Stimulated activated CD4-positive, alpha-beta T cell treated with anti-CD3 and anti-CD28 coated beads, Interleukin-12 subunit alpha, Interleukin-12 subunit beta, amount 100 ng/mL, for 4 hours (primary cell): ENCODE measurements around the gene ZNF442.
"Not testable (repeated sequence)": the region's sequence is repeated elsewhere in the genome, so short reads cannot be mapped to it uniquely, and the experiment has no call there.

Experiments used
- DNase-seq: peaks from one replicate; pipeline ENCODE4 v3.0.0-alpha.2; 2020

Gene ZNF442

DNA sequence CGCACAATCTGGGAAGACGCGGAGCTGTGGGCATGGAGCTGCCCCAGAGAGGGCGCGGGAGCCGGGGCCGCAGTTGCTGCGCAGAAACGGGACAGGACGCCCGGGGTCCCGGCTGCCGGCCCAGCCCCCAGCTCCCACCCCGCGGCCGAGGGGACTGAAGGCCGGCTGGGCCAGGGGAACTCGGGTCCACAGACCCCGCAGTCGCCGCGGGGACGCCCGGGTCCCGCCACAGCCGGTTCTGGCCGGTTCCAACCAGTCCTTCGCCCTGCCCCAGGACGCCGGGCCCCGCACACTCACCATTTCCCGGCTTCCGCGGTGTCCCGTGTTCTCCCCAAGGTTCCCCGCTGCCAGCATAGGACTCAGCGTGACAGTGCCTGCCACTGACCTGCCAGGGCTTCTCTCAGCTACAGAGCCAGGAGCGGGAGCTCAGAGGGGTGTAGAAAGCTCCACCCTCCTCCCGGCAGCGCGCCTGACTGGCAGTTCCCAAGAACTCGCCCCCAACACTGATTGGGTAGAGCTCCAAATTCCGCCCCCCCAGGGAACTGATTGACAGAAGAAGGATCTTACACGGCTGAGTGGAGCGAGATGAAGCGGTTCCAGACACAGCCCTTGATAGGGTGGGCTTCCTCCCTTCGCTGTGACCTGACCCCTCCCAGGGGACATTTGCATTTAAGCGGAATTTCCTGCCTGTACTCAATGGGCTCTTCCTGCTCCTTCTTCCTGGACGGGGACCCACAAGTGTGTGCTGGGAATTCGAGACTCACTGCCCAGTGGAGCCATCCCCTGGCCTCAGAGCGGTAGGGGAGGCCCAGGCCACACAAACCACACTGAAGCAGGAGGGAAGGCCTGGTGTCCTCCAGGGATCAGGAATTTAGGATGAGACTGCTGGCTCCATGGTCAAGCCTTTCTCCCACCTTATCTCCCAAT is at the start of gene ZNF442:
ZNF442 (minus strand) TSS at position 448 of the 927 bp plus-strand sequence. CDS start 2,052 bp downstream, outside the sequence.
- DNase-seq, result peak; percentile 80

- DNase-seq, result no peak
These were observed 46.4 kb upstream of the ZNF442 start for GRCh38 chr19:12411893-12412292.

- peak; percentile 81 for DNase-seq
These were observed 35.4 kb upstream of the ZNF442 start, which contains the start of gene ZNF799 for GRCh38 chr19:12400633-12401502. Gene ZNF799, minus strand, starts transcription at chr19:12401271. Its CDS starts 201 bp downstream, at chr19:12401070.

GRCh38 chr19:12399901-12400632 is 34.6 kb upstream of the ZNF442 start:
- DNase-seq, result peak; percentile 7

GRCh38 chr19:12391148-12391547 is 25.7 kb upstream of the ZNF442 start:
- not testable (repeated sequence) for DNase-seq

- DNase-seq, result not testable (repeated sequence)
These were observed 20.9 kb upstream of the ZNF442 start for GRCh38 chr19:12386365-12386764.

GRCh38 chr19:12380444-12380737 is 14.9 kb upstream of the ZNF442 start:
- DNase-seq, result no peak

- DNase-seq, result no peak
These were observed 14.4 kb upstream of the ZNF442 start for GRCh38 chr19:12379732-12380443.

DNA sequence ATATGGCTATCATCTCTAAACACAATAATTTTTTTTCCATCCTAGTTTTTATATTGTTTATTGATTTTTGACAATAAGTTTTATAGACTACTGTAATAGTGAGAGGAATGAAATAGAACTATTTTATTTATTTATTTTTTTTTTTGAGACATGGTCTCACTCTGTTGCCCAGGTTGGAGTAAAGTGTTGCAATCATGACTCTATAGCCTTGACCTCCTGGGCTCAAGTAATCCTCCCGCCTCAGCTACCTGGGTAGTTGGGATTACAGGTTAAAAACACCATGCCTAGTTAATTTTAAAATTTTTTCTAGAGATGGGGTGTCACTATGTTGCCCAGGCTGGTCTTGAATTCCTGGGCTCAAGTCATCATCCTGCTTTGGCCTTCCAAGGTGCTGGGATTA is 8.5 kb upstream of the ZNF442 start:
- no peak for DNase-seq

GRCh38 chr19:12364391-12365235 is 870 bp downstream of the ZNF442 start:
- peak; percentile 2 for DNase-seq

- not testable (repeated sequence) for DNase-seq
These were observed 3.2 kb downstream of the ZNF442 start for GRCh38 chr19:12362236-12362635.

GRCh38 chr19:12353375-12353774 is 12.1 kb downstream of the ZNF442 start:
- DNase-seq, result no peak

DNA sequence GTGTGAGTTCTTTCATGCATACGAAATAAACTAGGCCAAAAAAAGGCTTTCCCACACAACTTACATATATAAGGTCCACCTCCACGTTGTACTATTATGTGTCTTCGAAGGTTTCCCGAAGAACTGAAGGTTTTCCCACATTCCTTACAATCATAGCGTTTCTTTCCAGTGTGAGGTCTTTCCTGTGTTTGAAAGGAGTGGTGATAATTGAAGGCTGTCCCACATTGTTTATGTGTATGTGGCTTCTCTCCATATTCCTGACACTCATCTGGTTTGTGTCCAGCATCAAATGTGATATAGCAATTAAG is 14.6 kb downstream of the ZNF442 start:
- no peak for DNase-seq

DNA sequence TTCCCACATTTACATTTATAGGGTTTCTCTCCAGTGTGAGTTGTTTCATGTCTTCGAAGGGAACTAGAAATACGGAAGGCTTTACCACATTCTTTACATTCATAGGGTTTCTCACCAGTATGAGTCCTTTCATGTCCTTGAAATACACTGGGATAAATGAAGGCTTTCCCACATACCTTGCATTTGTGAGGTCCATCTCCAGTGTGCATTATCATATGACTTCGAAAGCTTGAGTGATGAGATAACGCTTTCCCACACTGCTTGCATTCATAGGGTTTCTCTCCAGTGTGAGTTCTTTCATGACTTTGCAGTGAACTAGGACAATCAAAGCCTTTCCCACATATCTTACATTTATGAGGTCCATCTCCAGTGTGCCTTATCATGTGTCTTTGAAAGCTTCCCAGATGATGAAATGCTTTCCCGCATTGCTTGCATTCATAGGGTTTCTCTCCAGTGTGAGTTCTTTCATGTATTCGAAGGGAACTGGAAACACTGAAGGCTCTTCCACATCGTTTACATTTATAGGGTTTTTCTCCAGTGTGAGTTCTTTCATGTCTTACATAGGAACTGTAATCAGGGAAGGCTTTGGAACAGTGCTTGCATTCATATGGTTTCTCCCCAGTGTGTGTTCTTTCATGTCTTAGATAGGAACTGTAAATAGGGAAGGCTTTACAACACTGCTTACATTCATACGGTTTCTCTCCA is 15.1 kb downstream of the ZNF442 start:
- DNase-seq, result no peak

DNA sequence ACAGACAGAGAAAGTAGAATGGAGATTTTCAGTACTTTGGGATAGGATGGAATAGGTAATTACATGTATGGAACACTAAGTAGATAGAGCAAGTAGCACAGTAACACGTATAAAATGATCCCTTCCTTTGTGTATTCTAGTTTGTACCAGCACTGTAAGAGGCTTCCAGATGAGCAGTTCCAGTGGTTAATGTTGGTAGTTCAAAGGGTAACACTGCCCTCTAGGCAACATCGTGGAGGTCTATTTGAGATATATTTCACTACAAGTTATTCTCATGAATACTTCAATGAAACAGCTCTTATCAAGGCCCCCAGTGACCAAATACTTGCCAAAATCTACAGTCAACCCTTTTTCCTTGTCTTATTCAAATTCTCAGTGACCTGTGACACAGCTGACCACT is 18.6 kb downstream of the ZNF442 start:
- no peak for DNase-seq

DNA sequence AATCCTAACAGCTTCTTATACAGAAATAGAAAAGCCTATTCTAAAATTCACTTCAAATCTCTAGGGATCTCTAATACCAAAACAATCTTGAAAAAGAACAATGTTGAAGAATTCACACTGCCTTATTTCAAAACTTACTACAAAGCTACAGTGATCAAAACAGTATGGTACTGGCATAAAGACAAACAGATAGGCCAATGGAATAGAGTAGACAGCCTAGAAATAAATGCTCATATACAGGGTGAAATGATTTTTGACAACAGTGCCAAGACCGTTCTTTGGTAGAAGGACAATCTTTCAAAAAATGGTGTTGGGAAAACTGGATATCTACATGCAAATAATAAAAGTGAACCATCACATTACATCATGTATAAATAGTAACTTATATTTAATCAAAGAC is 20.3 kb downstream of the ZNF442 start:
- DNase-seq, result no peak

- peak; percentile 97 for DNase-seq
These were observed 32.0 kb downstream of the ZNF442 start, which contains the start of gene ZNF563 for GRCh38 chr19:12333162-12334159. Gene ZNF563, minus strand, starts transcription at chr19:12333633. Its CDS starts 151 bp downstream, at chr19:12333482.

DNA sequence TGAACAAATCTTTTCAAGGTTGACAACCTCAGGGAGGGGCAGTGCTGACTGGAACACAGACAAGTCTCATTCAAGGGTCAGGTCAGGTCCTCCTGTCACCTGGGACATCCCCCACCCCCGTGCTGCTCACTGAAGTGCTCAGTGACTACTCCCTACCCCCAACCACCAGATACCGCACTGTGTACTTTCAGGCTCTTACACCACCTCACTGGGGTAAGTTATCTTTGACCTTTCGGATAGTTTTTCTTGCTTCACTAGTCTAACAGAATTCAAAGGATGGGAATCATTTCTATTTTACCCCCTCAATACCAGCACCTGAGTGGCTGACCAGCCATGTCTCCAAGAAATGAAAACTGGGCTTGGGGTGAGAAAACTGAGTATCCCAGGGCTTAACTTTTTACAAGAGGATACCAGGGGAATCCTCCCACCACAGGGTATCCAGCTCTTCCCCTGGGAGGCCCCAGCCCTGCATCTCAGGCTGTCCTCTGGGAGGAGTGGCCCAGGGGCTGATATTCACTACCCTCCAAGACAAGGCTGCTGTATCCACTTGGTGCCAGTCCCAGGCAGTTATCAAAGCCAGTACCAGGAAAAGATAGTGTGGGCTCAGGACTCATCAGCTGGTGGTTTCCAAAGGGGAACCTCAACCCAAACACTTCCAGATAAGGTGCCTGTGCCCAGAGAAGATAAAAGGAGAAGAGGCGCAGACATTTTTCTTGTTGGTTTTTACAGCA is 34.1 kb downstream of the ZNF442 start:
- peak; percentile 59 for DNase-seq

DNA sequence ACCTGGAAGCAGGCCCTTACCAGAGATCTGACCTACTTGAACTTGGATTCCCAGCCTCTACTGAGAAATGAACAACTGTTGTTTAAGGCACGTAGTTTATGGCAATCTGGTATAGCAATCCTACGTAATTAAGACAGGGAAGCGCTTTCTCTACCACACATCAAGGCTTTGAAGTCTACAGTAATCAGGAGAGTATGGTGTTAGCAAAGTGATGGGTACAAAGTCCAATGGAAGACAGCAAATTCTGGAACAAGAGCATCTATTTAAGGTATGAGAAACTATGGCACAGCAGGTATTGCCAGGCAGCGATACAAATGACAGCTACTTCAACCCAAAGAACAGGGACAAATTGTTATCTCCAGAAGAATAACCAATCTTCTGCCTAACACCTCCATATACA is 35.1 kb downstream of the ZNF442 start:
- DNase-seq, result no peak
